ENCODE measurements around the gene BSPRY.
"Not testable (repeated sequence)": the region's sequence is repeated elsewhere in the genome, so short reads cannot be mapped to it uniquely, and the experiment has no call there.

The BSPRY gene

DNA sequence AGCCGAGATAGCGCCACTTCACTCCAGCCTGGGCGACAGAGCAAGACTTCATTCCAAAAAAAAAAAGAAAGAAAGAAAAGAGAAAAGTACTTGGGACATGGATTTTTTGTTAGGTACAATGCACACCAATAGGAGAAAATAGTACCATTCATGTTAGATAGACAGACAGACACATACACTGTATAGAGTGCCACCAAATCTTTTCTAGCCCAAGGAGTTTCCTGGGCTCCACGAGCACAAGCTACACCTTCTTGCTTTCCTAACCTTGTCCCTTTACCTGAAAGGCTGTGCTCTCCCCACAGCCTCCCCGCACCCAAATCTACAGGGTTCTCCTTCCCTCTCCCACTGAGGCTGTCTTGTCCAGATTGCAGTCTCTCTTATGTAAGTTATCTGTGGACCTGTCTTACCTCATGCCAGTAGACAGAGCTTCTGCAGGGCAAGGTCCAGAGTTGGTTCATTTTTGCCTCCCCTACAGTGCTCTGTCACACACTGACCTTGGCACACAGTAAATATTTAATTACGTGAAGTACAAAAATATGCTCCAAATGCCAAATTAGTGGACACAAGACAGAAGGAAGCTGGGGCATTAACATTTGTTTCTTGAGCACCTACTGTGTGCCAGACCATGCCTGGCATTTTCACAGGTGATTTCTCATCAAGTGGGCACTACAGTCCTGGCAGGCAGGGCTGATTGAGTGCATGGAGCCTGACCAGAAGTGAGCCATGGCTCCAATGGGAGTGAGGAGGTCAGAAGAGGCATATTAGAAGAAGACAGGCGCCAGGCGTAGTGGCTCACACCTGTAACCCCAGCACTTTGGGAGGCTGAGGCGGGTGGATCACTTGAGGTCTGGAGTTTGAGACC lies 45.9 kb downstream of the BSPRY start:
- no peak for DNase-seq

DNA sequence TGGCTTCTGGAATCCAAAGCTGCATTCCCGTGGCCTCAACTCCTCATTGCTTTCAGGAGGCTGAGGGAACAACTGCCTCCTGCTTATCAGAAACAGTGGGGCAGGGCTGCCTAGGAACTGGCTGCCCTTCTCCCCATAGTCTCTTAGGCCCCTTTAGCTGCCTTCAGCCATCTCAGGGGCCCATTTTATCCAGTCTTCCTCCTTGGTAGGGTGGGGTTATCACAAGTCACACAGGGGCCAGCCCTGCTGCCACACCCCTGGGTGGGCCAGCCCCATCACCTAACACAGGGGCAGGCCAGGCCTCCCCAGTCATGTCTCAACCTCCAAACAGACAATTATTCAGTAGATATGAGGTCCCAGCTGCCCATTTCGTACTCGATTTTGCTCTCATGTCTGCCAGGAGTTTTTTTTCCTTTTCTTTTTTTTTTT lies 47.9 kb downstream of the BSPRY start:
- DNase-seq: no peak

DNA sequence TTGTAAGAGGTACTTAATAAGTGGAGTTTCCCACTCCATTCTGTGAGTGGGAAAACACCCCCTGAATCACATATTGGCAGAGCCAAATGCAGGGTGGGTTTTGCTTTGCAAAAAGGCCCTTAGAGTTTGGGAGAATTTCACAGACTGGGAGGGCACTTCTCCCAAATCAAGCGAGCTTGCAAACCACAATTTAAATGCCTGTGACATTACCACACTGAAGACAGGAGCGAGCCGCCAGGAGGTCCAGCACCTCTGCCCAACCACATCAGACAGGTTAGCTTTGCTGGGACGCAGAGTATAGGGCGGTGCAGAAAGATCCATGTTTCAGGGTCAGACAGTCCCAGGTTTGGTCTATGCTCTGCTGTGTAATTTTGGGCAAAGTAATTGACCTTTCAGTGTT lies 49.5 kb downstream of the BSPRY start:
- no peak for DNase-seq

DNA sequence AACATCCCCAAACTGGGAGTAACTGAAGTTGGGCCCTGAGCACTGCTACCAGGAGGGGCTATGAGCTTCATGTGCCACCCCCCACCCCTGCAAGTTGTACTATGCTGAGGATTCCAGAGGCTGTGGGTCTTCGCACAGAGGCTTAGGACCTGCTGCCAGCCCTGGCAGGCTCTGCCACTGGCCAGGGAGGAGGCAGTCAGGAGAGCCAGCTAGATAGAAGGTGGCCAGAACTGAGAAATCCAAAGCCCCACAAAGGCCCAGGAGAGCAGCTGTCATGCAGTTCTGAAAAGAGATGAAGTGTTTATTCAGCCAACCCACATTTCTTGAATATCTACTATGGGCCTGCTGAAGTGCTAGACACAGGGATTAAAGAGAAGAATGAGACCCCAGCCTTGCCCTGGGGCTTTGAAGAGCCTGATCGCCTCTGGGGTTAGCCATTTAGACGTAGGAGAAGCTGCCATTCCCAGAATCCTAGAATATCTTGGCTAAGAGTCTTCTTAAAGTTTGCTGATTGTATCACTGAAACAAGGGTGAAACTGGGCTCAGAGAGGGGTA lies 50.4 kb downstream of the BSPRY start:
- DNase-seq: no peak

DNA sequence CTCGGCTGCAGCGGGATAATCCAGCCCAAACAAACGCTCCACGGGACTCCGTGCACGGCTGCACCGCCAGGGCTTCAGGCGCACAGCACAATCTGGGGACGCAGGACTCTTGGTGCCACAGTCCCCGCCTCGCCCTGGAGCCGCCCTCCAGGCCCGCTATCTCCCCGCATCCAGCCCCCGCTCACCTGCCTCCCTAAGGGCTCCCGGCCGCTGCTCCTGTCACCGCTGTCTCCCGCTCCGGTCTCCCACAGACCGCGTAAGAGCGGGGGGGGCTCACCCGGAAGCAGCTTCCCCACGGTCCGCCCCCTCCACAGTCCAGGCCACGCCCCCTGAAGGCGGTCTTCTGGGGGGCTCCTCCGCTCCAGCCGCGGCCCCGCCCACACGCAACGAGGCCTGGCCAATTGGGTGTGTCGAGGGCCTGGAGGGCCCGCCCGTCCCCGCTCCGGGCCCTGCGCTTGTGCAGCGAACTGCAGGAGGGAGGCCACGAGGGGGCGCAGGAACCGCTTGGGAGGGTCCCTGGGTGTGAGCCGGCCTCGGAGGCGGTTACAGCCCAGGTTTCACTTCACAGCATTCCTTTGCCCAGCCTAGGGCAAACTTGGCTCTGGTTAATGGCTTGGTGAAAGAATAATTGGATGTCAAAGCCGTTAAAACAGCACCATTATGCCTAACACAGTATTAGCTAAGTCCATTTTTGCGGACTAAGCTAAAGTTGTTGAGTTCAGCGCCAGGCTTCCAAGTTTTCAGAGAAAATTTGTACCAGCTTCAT lies 51.9 kb downstream of the BSPRY start, which contains the start of gene ALAD:
Gene ALAD (minus strand): TSS at position 258 of the 766 bp plus-strand sequence. CDS start 7,725 bp downstream, outside the sequence.
- DNase-seq: peak; percentile 98

DNA sequence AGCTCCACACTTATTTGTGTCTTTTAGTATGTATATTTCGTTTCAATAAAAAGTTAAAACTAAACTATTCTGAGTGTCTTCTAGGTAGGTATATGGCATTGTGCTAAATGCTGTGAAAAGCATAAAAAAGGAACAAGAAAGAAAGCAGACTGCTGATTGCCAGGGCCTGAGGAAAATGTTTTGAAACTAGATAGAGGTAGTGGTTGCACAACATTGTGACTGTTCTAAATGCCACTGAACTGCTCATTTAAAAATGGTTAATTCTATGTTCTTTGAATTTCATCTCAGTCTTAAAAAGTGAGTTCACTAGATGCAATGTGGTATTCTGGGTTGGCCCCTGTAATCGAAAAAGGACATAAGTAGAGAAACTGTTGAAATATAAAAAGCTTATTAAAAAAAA lies 54.3 kb downstream of the BSPRY start:
- DNase-seq: no peak

DNA sequence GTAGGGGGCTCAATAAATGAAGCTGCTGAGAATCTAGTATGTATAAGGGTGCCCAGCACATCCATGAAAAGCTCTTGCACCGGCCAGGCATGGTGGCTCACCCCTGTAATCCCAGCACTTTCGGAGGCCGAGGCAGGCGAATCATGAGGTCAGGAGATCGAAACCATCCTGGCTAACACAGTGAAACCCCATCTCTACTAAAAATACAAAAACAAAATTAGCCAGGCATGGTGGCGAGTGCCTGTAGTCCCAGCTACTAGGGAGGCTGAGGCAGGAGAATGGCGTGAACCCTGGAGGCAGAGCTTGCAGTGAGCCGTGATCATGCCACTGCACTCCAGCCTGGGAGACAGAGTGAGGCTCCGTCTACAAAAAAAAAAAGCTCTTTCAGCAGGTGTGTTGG lies 57.0 kb downstream of the BSPRY start:
- DNase-seq: not testable (repeated sequence)

DNA sequence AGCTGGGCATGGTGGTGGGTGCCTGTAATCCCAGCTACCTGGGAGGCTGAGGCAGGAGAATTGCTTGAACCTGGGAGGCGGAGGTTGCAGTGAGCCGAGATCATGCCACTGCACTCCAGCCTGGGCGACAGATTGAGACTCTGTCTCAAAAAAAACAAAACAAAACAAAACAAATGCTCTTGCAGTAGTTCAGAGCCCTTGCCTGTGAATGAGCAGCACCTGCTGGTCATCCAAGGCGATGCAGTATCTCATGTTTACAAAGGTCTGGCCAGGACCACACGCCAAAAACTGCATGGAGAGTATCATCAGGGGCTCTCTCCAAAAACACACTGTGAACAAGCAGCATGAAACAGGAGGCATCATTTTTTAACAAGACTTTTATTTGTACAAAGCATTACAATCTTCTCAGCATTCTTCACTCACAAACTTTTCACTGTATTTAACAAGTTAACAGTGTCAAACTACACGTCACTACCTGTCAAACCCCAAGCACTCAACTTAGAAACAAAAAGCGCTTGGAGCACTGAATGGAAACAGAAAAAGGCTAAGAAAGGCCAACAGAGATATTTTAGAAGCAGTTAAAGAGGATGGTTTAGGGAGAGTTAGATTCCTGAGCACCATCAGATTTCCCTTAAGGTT lies 57.7 kb downstream of the BSPRY start:
- peak; percentile 54 for DNase-seq

DNA sequence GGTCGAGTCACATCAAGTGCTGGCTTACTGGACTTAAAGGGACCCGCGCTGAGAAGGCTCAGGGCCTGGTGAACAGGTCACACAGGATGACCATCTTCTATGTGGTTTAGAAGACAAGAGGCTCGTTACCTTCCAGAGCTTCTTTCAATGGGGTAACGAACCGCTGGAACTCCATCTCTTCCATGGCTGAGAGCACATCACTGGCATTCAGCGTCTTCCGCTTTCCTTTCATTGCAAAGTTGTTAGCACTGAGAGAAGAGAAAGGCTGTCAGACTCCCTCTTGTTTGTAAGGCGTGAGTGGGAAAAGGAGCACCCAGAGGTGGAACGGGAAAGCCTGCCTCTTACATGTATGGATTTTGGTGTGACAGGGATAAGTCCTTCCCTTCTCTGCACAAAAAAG lies 60.1 kb downstream of the BSPRY start:
- no peak for DNase-seq

DNA sequence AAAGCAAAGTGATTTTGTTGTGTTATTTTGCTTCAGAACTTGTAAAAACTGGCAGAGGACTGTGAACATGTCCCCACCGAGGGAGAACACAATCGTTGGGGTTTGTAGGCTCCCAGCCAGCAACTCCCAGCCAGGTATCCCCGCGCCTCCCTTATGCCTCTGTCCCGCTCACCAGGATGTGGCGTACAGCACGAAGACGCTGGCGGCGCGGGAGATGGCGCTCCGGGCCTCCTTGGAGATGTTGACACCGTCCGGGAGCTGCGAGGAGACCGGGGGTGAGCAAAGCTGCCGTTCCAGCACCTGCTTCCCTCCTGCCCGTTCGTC lies 60.5 kb downstream of the BSPRY start:
- DNase-seq: no peak

DNA sequence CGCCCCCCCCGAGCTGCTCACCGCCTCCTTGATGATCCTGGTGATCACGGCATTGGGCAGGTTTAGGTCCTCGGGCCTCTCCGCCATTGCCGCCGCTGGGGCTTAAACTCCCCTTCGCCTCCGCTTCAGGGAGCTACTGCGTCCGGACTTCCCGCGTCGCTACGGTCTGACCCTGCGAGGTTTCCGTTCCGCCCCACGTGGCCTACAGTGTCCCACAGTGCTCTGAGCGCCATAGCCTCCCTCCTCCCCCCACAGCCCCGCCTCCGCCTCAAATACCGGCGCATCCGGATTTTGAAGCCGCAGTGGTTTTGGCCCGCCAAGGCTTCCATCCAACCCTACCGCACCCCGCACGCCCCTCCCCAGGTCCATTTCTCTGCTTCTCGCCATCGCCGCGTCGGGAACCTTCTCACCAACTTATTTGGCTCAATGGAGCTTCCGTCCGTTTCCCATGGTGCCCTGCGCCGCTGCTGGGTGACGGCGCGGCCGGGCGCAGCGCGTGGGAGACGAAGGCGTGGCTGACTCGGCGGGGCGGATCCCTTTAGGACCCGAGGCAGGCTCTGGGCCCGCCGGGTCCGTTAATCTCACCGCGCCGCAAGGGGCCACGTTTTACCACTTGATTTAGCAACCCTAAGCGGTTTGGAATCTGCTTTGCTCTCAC lies 61.0 kb downstream of the BSPRY start, which contains the start of the genes C9orf43 and POLE3:
Gene C9orf43 (plus strand): TSS at position 541 of the 658 bp plus-strand sequence. CDS start 2,747 bp downstream, outside the sequence.
Gene POLE3 (minus strand): TSS at position 469 of the 658 bp plus-strand sequence. CDS start 382 bp downstream, at position 87.
- DNase-seq: peak; percentile 95

DNA sequence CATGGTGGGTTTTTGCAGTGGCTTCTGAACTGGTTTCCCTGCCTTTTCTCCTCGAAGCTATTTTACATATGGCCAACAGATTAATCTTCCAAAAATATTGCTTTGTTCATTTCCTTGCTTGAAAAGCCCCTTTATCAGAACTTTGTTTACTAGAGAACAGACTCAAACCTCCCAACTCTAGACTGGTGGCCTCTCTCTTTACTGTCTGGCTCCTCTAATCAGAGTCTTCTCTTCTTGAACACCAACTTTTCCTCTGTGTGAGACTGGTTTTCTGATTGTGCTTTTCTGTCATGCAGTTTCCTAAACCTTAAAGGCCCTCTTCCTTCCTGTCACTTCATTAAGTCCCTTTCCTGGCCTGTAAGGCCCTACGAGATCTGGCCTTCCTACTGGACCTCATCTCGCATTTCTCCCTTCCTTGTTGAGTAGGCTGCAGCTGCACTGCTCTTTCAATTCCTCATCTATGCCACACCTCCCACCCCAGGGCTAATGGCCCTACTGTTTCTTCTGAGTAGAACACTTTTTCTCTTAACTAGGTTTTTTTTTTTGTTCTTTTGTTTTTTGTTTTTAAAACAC lies 66.9 kb downstream of the BSPRY start:
- DNase-seq: no peak

DNA sequence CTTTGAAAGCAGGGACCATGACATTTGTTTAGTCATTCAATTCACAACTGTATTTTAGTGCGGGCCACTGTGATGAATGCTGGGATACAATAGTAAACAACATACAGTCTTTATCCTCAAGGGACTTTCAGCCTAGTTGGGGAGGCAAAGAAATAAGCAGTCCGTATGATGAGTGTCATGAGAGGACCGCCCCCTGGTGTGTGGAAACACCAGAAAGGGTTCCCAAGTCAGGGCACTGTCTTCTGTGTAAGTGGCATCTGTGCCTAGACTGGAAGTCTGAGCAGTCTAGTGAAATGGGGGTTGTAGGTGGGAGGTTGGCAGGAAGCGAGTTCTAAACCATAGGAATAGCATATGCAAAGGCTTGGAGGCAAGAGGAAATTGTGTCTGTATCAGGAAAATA lies 68.0 kb downstream of the BSPRY start:
- no peak for DNase-seq
